ENCODE data around the gene THSD4. TPM values are rescaled to one million over a fixed set of nuclear protein-coding genes. Genes with fewer than 3 reads are reported as not detected.
A peak's percentile ranks its signal among the peaks of the same experiment; 100 is the strongest.

THSD4 gene
- total and polyA plus RNA-seq, 4 donors = 6.0 to 42.4 (median 18.5) TPM

DNA sequence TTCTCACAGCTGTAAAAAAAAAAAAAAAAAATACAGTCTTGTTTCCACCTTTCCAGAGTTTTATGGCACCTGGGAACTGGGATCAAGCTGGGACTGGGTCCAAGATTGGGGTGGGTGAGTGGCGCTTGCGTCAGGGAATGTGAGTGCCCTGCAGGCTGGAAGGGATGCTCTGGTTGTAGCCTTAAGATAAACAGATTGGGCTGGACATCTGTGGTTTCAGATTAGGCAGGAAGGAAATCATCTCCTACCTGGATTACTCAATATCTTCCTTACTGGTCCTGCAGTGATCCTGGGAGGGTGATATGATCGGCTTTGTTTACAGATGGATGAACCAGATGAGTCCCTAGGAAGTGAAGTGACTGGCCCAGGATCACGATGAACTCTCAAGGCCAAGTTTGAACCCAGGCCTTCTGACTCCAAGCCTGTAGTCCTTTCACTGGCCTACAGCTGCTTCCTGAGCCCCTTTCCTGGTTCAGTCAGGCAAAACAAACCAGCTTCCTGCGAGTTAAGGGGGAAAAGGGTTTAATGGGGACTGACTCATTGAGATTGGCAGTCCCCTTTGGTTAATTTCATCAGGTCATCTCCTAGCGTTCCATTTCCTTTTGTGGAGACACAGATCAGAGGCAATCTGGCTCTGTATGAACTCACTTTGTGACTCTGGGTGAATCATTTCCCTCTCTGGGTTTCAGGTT lies 179.8 kb downstream of the THSD4 start:
- ATAC-seq (ENCODE audit: insufficient read depth, low FRiP score) = peak; percentile 46
- WGBS, 2 donors = 45 to 51% methylated on average over 6 of the region's 6 CpGs
- H3K27me3 ChIP-seq (ENCODE audit: control insufficient read depth in 3 of 3, insufficient read depth in 3 of 3, low read length in 2 of 3) = no peaks in the 10 kb centered on the region
- DNase-seq = no peak
- no peak overlapping the region for H3K9ac ChIP-seq (ENCODE audit: insufficient read depth in 1 of 2, low read length in 2 of 2)
- H3K4me1 ChIP-seq (ENCODE audit: control insufficient read depth in 5 of 5, insufficient read depth in 5 of 5, low read length in 5 of 5) = peaks cover 0 to 15% (median 2%) of the 10 kb centered on the region in 5 donors
- H3K27ac ChIP-seq (ENCODE audit: low read depth in 1 of 2, low read length in 1 of 2) = peak overlapping the region; percentile 72 to 83
- no peaks in the 10 kb centered on the region for H3K36me3 ChIP-seq (ENCODE audit: control insufficient read depth in 4 of 4, insufficient read depth in 4 of 4, low read length in 4 of 4)
- no peak overlapping the region for H3K4me3 ChIP-seq
- H3K9me3 ChIP-seq (ENCODE audit: control insufficient read depth in 4 of 4, insufficient read depth in 3 of 4, low read length in 3 of 4) = peaks cover 0 to 2% (median 0%) of the 10 kb centered on the region in 4 donors
- TF ChIP-seq, protein P1, sequence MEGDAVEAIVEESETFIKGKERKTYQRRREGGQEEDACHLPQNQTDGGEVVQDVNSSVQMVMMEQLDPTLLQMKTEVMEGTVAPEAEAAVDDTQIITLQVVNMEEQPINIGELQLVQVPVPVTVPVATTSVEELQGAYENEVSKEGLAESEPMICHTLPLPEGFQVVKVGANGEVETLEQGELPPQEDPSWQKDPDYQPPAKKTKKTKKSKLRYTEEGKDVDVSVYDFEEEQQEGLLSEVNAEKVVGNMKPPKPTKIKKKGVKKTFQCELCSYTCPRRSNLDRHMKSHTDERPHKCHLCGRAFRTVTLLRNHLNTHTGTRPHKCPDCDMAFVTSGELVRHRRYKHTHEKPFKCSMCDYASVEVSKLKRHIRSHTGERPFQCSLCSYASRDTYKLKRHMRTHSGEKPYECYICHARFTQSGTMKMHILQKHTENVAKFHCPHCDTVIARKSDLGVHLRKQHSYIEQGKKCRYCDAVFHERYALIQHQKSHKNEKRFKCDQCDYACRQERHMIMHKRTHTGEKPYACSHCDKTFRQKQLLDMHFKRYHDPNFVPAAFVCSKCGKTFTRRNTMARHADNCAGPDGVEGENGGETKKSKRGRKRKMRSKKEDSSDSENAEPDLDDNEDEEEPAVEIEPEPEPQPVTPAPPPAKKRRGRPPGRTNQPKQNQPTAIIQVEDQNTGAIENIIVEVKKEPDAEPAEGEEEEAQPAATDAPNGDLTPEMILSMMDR (IDR thresholded peaks at IDR 0.05; ENCODE audit: control extremely low read depth, extremely low read depth) = no peak

DNA sequence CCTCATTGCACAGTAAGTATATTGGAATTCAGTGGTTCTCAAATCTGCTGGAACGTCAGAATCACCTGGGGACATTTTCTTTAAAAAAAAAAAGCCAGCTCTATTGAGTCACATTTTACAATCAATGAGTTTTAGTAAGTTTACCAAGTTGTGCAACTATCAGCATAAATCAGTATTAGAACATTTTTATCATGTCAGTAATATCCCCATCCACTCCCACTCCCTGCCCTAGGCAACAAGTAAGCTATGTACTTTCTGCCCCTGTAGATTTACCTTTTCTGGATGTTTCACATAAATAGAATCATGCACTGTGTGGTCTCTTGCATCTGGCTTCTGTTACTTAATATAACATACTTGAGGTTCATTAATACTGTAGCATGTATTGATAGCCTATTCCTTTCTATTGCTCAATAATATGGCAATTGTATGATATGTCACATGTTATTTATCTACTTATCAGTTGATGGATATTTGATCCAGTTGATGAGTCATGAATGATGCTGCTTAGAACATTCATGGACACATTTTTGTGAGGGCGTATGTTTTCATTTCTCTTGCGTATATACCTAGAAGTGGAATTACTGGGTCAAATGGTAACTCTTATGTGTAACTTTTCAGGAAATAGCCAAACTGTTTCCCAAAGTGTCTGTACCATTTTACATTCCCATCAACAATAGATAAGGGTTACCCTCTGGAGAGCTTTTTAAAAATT lies 180.5 kb downstream of the THSD4 start:
- H3K9me3 ChIP-seq (ENCODE audit: control insufficient read depth in 4 of 4, insufficient read depth in 3 of 4, low read length in 3 of 4) = peaks cover 0 to 2% (median 0%) of the 10 kb centered on the region in 4 donors
- ATAC-seq (ENCODE audit: insufficient read depth, low FRiP score) = no peak
- TF ChIP-seq, protein P1 (IDR thresholded peaks at IDR 0.05; ENCODE audit: control extremely low read depth, extremely low read depth) = no peak
- H3K4me3 ChIP-seq = no peak overlapping the region
- H3K9ac ChIP-seq (ENCODE audit: insufficient read depth in 1 of 2, low read length in 2 of 2) = no peak overlapping the region
- H3K27ac ChIP-seq (ENCODE audit: low read depth in 1 of 2, low read length in 1 of 2) = peak overlapping the region in 1 of 2 donors; percentile 72
- no peaks in the 10 kb centered on the region for H3K27me3 ChIP-seq (ENCODE audit: control insufficient read depth in 3 of 3, insufficient read depth in 3 of 3, low read length in 2 of 3)
- no peaks in the 10 kb centered on the region for H3K36me3 ChIP-seq (ENCODE audit: control insufficient read depth in 4 of 4, insufficient read depth in 4 of 4, low read length in 4 of 4)
- 43 to 49% methylated on average over 3 of the region's 3 CpGs for WGBS, 2 donors
- DNase-seq = no peak
- peaks cover 0 to 13% (median 4%) of the 10 kb centered on the region in 5 donors for H3K4me1 ChIP-seq (ENCODE audit: control insufficient read depth in 5 of 5, insufficient read depth in 5 of 5, low read length in 5 of 5)

DNA sequence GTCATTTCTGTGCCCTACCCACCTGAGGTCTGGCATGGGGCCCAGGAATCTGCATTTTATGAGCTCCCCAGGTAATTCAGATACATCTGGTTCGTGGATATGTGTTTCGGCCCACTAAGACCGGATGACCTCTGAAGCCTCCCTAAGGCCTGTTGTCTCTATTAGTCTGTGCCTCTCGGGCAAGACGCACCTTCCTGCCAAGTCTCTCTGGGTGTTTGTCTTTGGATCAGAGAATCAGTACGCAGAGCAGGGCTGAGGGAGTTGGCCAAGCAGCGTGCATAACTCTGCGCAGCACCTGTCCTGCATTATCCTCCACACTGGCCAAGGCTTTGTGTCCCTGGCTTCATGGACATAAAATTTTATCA lies 181.0 kb downstream of the THSD4 start:
- H3K36me3 ChIP-seq (ENCODE audit: control insufficient read depth in 4 of 4, insufficient read depth in 4 of 4, low read length in 4 of 4) = no peaks in the 10 kb centered on the region
- no peak overlapping the region for H3K4me3 ChIP-seq
- no peak overlapping the region for H3K27ac ChIP-seq (ENCODE audit: low read depth in 1 of 2, low read length in 1 of 2)
- DNase-seq = no peak
- no peak for ATAC-seq (ENCODE audit: insufficient read depth, low FRiP score)
- TF ChIP-seq, protein P1 (IDR thresholded peaks at IDR 0.05; ENCODE audit: control extremely low read depth, extremely low read depth) = no peak
- WGBS, 2 donors = 93 to 96% methylated on average over 8 of the region's 8 CpGs
- H3K4me1 ChIP-seq (ENCODE audit: control insufficient read depth in 5 of 5, insufficient read depth in 5 of 5, low read length in 5 of 5) = peaks cover 0 to 13% (median 4%) of the 10 kb centered on the region in 5 donors
- H3K9me3 ChIP-seq (ENCODE audit: control insufficient read depth in 4 of 4, insufficient read depth in 3 of 4, low read length in 3 of 4) = peaks cover 0 to 1% (median 0%) of the 10 kb centered on the region in 4 donors
- H3K27me3 ChIP-seq (ENCODE audit: control insufficient read depth in 3 of 3, insufficient read depth in 3 of 3, low read length in 2 of 3) = no peaks in the 10 kb centered on the region
- H3K9ac ChIP-seq (ENCODE audit: insufficient read depth in 1 of 2, low read length in 2 of 2) = no peak overlapping the region

Measured in lung (tissue), 12 donors.